Body of pancreas (tissue), 4 donors: ENCODE data around the gene CHRNA5. TPM values are rescaled to one million over a fixed set of nuclear protein-coding genes. Genes with fewer than 3 reads are reported as not detected.
A peak's percentile ranks its signal among the peaks of the same experiment; 100 is the strongest.
"Not testable (repeated sequence)": the region's sequence is repeated elsewhere in the genome, so short reads cannot be mapped to it uniquely, and the experiment has no call there.

Experiments used
- ATAC-seq: fragments of 150-250 bp; one replicate; pipeline ENCODE4 v1.9.1; 2016
- DNase-seq, 4 donors: peaks; one replicate each; pipeline ENCODE4 v3.0.0-alpha.2; 2019
- H3K27ac ChIP-seq, 4 donors: fragments of 200-600 bp; sonication (generic); 1 replicate in 3 of 4; 2 replicates in 1 of 4; pipeline versions ENCODE4 v1.5.1 to v1.6.1; 2016 to 2019; ENCODE audit warnings: mild to moderate bottlenecking in 1 of 4, mixed read lengths in 1 of 4, moderate library complexity in 1 of 4
- H3K27me3 ChIP-seq, 2 donors: fragments of 200-600 bp; sonication (generic); one replicate each; pipeline ENCODE4 v1.6.0; 2016; ENCODE audit warnings: mild to moderate bottlenecking in 1 of 2
- H3K36me3 ChIP-seq, 2 donors: fragments of 200-600 bp; sonication (generic); replicated peaks in 1 of 2; 2 replicates each; pipeline ENCODE4 v1.5.1; 2016; ENCODE audit warnings: low read depth in 2 of 2; ENCODE audit not compliant: insufficient read depth in 1 of 2
- H3K4me1 ChIP-seq: fragments of 200-600 bp; sonication (generic); one replicate; pipeline ENCODE4 v1.6.0; 2016
- H3K4me3 ChIP-seq, 2 donors: fragments of 200-600 bp; sonication (generic); 1 replicate in 1 of 2; 2 replicates in 1 of 2; pipeline ENCODE4 v1.5.1; 2016 to 2019
- H3K9me3 ChIP-seq, 3 donors: fragments of 200-600 bp; sonication (generic); 1 replicate in 2 of 3; 2 replicates in 1 of 3; pipeline ENCODE4 v1.5.1; 2016
- CTCF ChIP-seq, 7 experiments: fragments of 450-650 bp in 4 of 7; fragments of 200-600 bp in 3 of 7; sonication (generic) in 3 of 7; IDR thresholded peaks; one replicate each; pipeline ENCODE4 v1.5.1; 2016 to 2019; ENCODE audit warnings: antibody characterized with exemption in 7 of 7
- POLR2A ChIP-seq, 3 donors: fragments of 450-650 bp; IDR thresholded peaks; one replicate each; pipeline ENCODE4 v1.6.1; 2016; ENCODE audit warnings: antibody characterized with exemption in 3 of 3, mild to moderate bottlenecking in 2 of 3
- WGBS, 2 donors: methylation state at CpG; one replicate each; pipeline ENCODE4 v1.1.5; 2017; 5-methylcytosine and 5-hydroxymethylcytosine counted together
- intact Hi-C: fragments of 100-400 bp; cut with DNase I; formaldehyde crosslinking; loops from one replicate; pipeline ENCODE4 v1.15.1; 2023
- total RNA-seq, 2 donors: library from RNA; depleted of rRNA; stranded (reverse); fragments of >200 nt; gene quantifications; one replicate each; pipeline ENCODE4 v1.1.0, GENCODE V29; 2016

CHRNA5 gene
- 1 to 10 TPM in 1 of 2 donors, not detected in 1; 1.6 TPM for total RNA-seq

GRCh38 chr15:78565097-78565950 is at the start of gene CHRNA5:
TSS of gene CHRNA5 (plus strand) at chr15:78565520. CDS start at chr15:78565720, 200 bp downstream.
- Histone ChIP-seq H3K4me3 (peak within 1 kb of the TSS in 1 of 2 donors; percentile 8), H3K36me3 (no peaks in the 10 kb centered on the region), H3K9me3 (no peaks in the 10 kb centered on the region), H3K27ac (peak within 1 kb of the TSS; percentile 28 to 75 (median 54)), H3K27me3 (no peaks in the 10 kb centered on the region), H3K4me1 (peaks cover 17% of the 10 kb centered on the region)
- DNase-seq (peak; percentile 89 to 98 (median 97)), ATAC-seq (peak; percentile 94)
- intact Hi-C loops = no loop called here
- TF ChIP-seq CTCF (IDR thresholded peaks at IDR 0.05) (no peak), POLR2A (IDR thresholded peaks at IDR 0.05) (peak; percentile 49 to 61 (median 55))
- 0 to 1% methylated on average over 30 to 75 of the region's 75 CpGs for WGBS, 2 donors

DNA sequence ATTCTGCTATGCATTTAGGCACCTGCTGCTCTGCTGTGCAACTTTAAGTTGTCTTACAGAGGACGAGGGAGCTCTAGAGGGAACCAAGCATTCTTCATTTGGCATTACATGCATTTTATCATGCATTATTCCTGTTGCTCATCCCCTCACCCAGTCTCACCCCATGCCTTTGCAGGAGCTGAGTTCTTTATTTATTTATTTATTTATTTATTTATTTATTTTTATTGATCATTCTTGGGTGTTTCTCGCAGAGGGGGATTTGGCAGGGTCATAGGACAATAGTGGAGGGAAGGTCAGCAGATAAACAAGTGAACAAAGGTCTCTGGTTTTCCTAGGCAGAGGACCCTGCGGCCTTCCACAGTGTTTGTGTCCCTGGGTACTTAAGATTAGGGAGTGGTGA is 45.3 kb upstream of the CHRNA5 start:
- ATAC-seq, H3K4me3 ChIP-seq, DNase-seq, intact Hi-C loops, H3K27me3 ChIP-seq, H3K36me3 ChIP-seq, H3K9me3 ChIP-seq, H3K27ac ChIP-seq, H3K4me1 ChIP-seq: not testable (repeated sequence)
- WGBS, 2 donors = 78 to 91% methylated on average over 2 of the region's 3 CpGs

- intact Hi-C loops = no loop called here
- no peak overlapping the region for H3K27ac ChIP-seq
- 88 to 95% methylated on average over 5 of the region's 5 CpGs for WGBS, 2 donors
Observed at GRCh38 chr15:78524230-78524629, 41.1 kb upstream of the CHRNA5 start.

DNA sequence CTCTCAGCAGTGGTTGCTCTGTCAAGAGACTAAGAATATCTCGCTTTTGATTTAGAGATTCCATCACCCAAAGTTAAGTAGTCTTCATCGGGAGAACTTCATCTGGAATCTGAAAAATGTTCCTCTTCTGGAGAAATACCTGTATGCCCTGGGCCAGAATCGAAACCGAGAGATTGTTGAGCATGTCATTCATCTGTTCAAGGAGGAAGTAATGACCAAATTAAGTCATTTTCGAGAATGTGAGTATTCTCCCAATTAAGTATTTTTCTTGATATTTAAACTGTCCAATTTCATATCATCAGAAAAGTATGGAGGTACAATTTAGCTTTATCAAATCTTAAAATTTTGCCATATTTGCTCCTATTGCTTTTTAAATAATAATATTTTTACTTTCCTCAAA is 38.0 kb upstream of the CHRNA5 start:
- H3K4me1 ChIP-seq = no peaks in the 10 kb centered on the region
- TF ChIP-seq POLR2A (IDR thresholded peaks at IDR 0.05) (no peak), CTCF (IDR thresholded peaks at IDR 0.05) (no peak)
- no peak overlapping the region for H3K4me3 ChIP-seq
- no peak overlapping the region for H3K27ac ChIP-seq
- DNase-seq = no peak
- 86 to 90% methylated on average over 5 of the region's 5 CpGs for WGBS, 2 donors
- H3K27me3 ChIP-seq = no peaks in the 10 kb centered on the region
- intact Hi-C loops = no loop called here
- ATAC-seq = no peak
- H3K36me3 ChIP-seq = no peaks in the 10 kb centered on the region
- H3K9me3 ChIP-seq = no peaks in the 10 kb centered on the region

More at GRCh38 chr15:78524230-78524629, 41.1 kb upstream of the CHRNA5 start:
- H3K27me3 ChIP-seq = no peaks in the 10 kb centered on the region
- DNase-seq (no peak), ATAC-seq (no peak)
- H3K4me1 ChIP-seq = no peaks in the 10 kb centered on the region
- H3K36me3 ChIP-seq = no peaks in the 10 kb centered on the region
- H3K9me3 ChIP-seq = no peaks in the 10 kb centered on the region
- no peak overlapping the region for H3K4me3 ChIP-seq
- TF ChIP-seq CTCF (IDR thresholded peaks at IDR 0.05) = no peak
- no peak for TF ChIP-seq POLR2A (IDR thresholded peaks at IDR 0.05)

GRCh38 chr15:78533331-78533730 is 32.0 kb upstream of the CHRNA5 start:
- H3K4me1 ChIP-seq = no peaks in the 10 kb centered on the region
- H3K27me3 ChIP-seq = no peaks in the 10 kb centered on the region
- intact Hi-C loops = no loop called here
- DNase-seq (no peak), ATAC-seq (no peak)
- 40 to 48% methylated on average over 2 of the region's 2 CpGs for WGBS, 2 donors
- TF ChIP-seq POLR2A (IDR thresholded peaks at IDR 0.05) (no peak), CTCF (IDR thresholded peaks at IDR 0.05) (no peak)
- H3K36me3 ChIP-seq = no peaks in the 10 kb centered on the region
- H3K27ac ChIP-seq = no peak overlapping the region
- H3K9me3 ChIP-seq = no peaks in the 10 kb centered on the region
- H3K4me3 ChIP-seq = no peak overlapping the region
